Omental fat pad (tissue), 4 donors: Measurements from ENCODE around the gene ZFP69B. TPM values are rescaled to one million over a fixed set of nuclear protein-coding genes. Genes with fewer than 3 reads are reported as not detected.

Experiments
- ATAC-seq: fragments of 150-250 bp; one replicate; pipeline ENCODE4 v1.9.1; 2016; ENCODE audit warnings: mild to moderate bottlenecking, moderate library complexity; ENCODE audit not compliant: low FRiP score
- DNase-seq: peaks from one replicate; pipeline ENCODE4 v3.0.0-alpha.2; 2019; ENCODE audit warnings: low spot score
- total RNA-seq, 4 donors: library from RNA; depleted of rRNA; stranded (reverse); fragments of >200 nt; gene quantifications; one replicate each; pipeline ENCODE4 v1.1.0, GENCODE V29; 2016
- TF ChIP-seq, protein P1 (sequence below), 3 donors: fragments of 450-650 bp; IDR thresholded peaks; one replicate each; pipeline ENCODE4 v1.5.1; 2016 to 2017; ENCODE audit warnings: antibody characterized with exemption in 3 of 3, mild to moderate bottlenecking in 3 of 3, moderate library complexity in 2 of 3

Gene ZFP69B
- total RNA-seq, 4 donors from 2014 or later = 0.56 to 1.9 (median 1.2) TPM

DNA sequence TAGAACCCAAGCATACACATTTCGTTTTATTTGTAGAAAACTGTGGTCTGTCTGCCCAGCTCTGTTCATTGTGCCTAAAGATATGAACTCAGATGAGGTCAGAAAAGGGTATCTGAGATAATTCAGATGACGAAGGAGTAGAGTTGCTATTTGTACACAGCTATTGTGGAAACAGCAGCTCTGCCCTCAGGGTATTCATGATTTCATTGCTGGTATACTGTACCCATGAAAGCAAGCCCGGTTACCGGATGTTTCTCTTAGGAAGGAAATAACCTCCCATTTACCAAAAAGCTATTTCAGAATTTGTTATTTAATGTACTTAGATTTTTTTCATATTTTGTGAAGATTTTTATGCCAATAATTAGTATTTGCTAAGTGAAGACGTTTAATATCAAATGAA is 39.0 kb upstream of the ZFP69B start:
- DNase-seq = no peak
- TF ChIP-seq, protein P1, sequence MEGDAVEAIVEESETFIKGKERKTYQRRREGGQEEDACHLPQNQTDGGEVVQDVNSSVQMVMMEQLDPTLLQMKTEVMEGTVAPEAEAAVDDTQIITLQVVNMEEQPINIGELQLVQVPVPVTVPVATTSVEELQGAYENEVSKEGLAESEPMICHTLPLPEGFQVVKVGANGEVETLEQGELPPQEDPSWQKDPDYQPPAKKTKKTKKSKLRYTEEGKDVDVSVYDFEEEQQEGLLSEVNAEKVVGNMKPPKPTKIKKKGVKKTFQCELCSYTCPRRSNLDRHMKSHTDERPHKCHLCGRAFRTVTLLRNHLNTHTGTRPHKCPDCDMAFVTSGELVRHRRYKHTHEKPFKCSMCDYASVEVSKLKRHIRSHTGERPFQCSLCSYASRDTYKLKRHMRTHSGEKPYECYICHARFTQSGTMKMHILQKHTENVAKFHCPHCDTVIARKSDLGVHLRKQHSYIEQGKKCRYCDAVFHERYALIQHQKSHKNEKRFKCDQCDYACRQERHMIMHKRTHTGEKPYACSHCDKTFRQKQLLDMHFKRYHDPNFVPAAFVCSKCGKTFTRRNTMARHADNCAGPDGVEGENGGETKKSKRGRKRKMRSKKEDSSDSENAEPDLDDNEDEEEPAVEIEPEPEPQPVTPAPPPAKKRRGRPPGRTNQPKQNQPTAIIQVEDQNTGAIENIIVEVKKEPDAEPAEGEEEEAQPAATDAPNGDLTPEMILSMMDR (IDR thresholded peaks at IDR 0.05) = no peak
- no peak for ATAC-seq

DNA sequence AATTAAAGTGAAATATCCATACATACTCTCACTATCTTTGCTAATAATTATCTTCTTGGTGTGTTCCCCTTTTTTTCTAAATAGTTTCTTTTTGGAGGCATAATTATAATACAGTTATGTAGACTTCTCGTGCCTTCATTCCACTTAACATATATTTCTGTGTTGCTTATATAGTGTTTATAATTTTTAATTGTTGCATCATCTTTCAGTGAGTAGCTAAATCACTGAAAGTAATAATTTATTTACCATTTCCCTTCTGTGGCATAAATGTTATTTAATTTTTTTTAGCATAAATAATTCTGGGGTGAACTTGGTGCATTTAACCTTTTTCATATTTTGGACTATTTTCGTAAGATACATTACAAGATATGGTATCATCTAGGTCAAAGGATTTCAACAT is 38.4 kb upstream of the ZFP69B start:
- DNase-seq = no peak
- no peak for ATAC-seq
- TF ChIP-seq, protein P1 (IDR thresholded peaks at IDR 0.05) = no peak

DNA sequence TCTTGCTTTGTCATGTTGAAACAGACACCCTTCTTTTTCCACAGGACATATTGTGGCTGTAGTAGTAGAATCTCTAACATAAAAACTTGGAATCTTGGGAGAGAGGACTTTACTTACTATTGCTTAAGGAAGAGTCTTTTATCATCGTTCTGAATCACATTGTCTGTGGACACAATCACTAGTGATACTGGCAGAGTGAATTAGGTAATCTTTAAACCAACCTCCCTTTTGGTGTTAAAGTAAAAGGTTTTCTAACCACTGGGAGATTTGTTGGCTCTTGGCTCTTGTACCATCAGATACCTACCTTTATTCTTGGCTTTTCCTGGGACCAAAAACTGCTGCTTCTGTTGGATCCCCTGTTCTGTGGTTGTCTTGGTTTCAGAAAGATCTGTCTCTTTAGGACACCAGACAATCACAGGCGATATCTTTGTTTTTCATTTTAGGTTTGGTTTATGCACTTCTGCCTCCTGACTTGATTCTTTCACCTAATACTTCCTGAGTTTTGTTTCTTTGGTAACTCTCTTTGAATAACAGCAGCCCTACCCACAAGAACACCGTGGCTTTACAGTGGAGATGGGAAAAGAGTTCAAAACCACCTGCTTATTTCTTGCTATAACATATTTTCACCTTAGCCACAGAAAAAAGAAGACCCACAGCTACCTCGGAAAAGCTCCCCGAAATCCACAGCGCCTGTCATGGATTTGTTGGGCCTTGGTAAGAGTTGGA is 36.6 kb upstream of the ZFP69B start:
- TF ChIP-seq, protein P1 (IDR thresholded peaks at IDR 0.05) = no peak
- no peak for DNase-seq
- ATAC-seq = no peak

DNA sequence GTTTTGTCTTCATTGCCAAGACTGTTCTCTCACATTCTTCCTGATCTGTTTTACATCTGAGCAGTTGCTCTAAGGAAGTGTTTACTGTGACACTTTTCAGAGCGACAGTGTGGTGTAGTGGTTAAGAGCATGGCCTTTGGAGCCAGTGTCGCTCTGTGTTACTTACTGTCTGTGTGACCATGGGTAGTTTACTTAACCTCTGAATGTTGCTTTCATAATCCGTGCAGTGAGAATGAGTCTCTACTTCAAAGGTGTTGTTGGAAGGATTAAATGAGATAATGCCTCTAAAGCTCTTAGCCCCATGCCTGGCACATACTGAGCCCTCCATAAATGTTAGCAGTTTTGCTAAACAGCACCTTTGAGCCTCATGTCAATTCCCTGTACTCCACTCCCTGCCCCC is 35.9 kb upstream of the ZFP69B start:
- ATAC-seq = no peak
- TF ChIP-seq, protein P1 (IDR thresholded peaks at IDR 0.05) = no peak
- DNase-seq = no peak

DNA sequence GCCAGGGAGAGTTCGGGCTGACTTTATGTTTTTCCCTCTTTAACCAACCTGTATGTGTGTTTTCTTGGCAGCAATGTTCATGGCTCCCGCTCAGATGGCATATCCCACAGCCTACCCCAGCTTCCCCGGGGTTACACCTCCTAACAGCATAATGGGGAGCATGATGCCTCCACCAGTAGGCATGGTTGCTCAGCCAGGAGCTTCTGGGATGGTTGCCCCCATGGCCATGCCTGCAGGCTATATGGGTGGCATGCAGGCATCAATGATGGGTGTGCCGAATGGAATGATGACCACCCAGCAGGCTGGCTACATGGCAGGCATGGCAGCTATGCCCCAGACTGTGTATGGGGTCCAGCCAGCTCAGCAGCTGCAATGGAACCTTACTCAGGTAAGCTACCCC is 33.6 kb upstream of the ZFP69B start:
- ATAC-seq (no peak), DNase-seq (no peak)
- TF ChIP-seq, protein P1 (IDR thresholded peaks at IDR 0.05) = no peak

DNA sequence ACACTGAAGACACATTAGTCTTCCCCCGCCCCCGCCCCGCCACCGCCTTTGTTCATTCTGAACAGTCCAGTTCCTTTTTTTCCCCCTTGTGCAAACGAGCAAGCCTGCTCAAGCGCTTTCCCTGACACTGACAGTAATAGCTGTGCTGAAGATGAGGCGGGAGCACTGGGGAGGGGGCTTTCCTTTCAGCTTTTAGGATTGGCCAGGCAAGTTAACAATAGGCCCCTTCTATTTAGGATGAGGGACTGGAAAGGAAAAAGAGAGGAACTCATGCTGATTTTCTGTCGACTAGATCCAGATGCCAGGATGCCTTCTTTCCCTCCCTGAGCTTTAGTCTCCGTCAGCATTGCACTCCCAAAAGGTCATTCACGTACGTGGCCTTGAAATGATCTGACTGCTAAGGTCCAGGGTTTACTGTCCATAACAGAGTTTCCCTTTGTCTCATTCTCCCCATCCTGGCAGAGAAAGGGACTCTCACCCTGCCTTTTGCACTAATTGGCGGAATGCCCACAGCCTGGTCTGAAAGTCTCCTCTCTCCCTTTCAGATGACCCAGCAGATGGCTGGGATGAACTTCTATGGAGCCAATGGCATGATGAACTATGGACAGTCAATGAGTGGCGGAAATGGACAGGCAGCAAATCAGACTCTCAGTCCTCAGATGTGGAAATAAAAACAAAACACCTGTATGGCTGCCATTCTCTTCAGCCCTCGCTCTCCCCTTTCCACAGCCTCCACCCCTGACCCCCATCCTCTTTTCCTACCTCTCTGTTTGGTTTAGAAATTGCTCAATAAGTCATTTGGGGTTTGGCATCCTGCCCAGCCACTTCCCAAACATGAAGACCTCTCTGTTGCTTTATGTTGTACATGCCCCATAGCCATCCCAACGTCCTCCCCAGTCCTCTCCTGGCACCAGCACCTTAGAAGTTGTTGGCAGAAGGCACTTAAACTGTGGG is 28.6 kb upstream of the ZFP69B start:
- DNase-seq = no peak
- ATAC-seq = no peak

More for the DNA sequence above, 28.6 kb upstream of the ZFP69B start:
- TF ChIP-seq, protein P1 (IDR thresholded peaks at IDR 0.05) = no peak
